GM12872 (cell line): ENCODE measurements around the gene UBLCP1.

Source experiments
- TF ChIP-seq, protein P1 (sequence below): IDR thresholded peaks from 3 replicates; pipeline ENCODE4 v1.5.1; 2011; ENCODE audit warnings: low read depth, mild to moderate bottlenecking, low read length, moderate library complexity; ENCODE audit not compliant: insufficient read depth

Gene UBLCP1

GRCh38 chr5:159311063-159311462, 48.0 kb downstream of the UBLCP1 start:
- TF ChIP-seq, protein P1, sequence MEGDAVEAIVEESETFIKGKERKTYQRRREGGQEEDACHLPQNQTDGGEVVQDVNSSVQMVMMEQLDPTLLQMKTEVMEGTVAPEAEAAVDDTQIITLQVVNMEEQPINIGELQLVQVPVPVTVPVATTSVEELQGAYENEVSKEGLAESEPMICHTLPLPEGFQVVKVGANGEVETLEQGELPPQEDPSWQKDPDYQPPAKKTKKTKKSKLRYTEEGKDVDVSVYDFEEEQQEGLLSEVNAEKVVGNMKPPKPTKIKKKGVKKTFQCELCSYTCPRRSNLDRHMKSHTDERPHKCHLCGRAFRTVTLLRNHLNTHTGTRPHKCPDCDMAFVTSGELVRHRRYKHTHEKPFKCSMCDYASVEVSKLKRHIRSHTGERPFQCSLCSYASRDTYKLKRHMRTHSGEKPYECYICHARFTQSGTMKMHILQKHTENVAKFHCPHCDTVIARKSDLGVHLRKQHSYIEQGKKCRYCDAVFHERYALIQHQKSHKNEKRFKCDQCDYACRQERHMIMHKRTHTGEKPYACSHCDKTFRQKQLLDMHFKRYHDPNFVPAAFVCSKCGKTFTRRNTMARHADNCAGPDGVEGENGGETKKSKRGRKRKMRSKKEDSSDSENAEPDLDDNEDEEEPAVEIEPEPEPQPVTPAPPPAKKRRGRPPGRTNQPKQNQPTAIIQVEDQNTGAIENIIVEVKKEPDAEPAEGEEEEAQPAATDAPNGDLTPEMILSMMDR: no peak

DNA sequence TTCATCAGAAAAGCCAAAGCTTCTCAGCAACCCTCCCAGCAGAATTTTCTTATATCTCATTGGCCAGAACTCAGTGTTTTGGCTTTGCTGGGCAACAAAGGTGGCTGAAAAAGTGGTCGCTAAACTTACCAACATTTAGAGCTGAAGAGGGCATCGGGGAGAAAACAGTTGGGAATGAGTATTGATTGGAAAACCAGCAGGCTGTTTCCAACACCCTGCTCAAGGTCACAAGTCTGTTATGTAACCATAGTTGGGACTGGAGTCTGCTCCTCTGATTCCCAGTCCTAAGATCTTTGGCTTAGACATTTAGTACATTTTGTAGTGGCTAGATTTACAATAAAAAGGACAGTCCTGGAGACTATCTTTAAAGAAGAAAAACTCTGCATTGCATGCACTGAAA, 50.1 kb downstream of the UBLCP1 start:
- TF ChIP-seq, protein P1: no peak

GRCh38 chr5:159316519-159317383, 53.7 kb downstream of the UBLCP1 start:
- TF ChIP-seq, protein P1: peak; percentile 86

DNA sequence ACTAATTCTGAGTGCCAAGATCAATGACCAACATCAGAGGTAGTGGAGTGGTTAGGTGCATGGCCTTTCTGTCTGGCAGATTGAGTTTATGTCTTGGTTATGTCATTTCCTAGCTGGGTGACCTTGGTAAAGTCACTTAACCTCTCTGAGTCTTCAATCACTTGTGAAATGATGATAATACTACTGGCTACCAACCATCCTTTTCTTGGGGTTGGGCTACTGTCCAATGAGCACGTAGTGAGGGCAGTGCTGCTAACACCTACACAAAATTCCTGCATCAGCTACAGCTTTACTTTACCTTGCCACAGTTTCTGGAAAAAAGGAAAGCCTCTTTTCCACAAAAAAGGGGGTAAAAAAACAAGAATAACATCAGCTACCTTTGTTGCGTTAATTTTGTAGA, 54.8 kb downstream of the UBLCP1 start:
- TF ChIP-seq, protein P1: no peak

- TF ChIP-seq, protein P1: no peak
Measured at GRCh38 chr5:159318448-159318847, 55.4 kb downstream of the UBLCP1 start.

DNA sequence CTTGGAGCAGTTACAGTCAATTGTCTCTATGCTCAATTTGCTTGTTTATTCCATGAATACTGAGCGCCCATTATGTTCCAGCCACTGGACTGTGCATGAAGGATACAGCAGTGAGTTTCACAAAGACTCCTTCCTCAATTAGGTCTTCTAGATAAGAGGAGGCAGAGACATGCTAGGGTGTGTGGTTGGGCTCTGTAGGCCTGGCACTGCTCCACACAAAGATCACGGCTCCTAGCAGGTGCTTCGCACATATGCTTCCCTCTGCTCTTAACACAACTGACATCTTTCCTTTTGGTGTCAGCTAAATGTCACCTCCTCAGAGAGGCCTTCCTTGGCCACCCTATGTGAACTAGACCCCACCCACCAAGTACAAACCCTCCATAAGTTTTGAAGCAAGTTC, 56.3 kb downstream of the UBLCP1 start:
- TF ChIP-seq, protein P1: no peak

DNA sequence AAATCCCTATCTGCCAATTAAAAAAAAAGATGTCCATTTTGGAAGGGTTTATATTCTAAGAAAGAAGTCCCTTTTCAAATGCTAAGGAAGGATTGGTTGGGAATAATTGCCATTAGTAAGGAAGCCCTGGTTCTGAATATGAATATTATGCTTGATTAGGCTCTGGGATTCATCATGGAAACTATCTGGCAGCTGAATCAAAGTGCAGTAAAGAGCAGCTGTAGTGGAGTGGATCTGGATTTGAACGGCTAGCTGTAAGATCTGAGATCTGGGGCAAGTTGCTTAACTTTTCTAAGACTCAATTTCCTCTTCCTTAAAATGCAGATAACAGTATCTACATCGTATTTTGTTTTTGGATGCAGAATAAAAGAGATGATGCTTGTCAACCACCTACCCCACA, 56.7 kb downstream of the UBLCP1 start:
- TF ChIP-seq, protein P1: no peak
